Activated CD4-positive, alpha-beta T cell treated with anti-CD3 and anti-CD28 coated beads for 1 hour (primary cell): ENCODE measurements around the gene OR13C4.
"Not testable (repeated sequence)": the region's sequence is repeated elsewhere in the genome, so short reads cannot be mapped to it uniquely, and the experiment has no call there.

Experiments
- DNase-seq: peaks from one replicate; pipeline ENCODE4 v3.0.0-alpha.2; 2020

Gene OR13C4

GRCh38 chr9:104527109-104527508, at the start of gene OR13C4:
TSS of gene OR13C4 (minus strand) at chr9:104527209. CDS start at chr9:104527209, 0 bp downstream.
- DNase-seq, result no peak

GRCh38 chr9:104575456-104575855, 48.4 kb upstream of the OR13C4 start:
- no peak for DNase-seq

- no peak for DNase-seq
Observed at GRCh38 chr9:104572612-104573011, 45.6 kb upstream of the OR13C4 start.

GRCh38 chr9:104568868-104569267, 41.9 kb upstream of the OR13C4 start, which contains the start of gene OR13C8:
TSS of gene OR13C8 (plus strand) at chr9:104569168. CDS start at chr9:104569168, 0 bp downstream.
- no peak for DNase-seq

GRCh38 chr9:104564358-104564757, 37.3 kb upstream of the OR13C4 start:
- DNase-seq, result no peak

GRCh38 chr9:104556830-104557634, 30.0 kb upstream of the OR13C4 start:
- no peak for DNase-seq

- no peak for DNase-seq
Observed at GRCh38 chr9:104555521-104555920, 28.5 kb upstream of the OR13C4 start.

- no peak for DNase-seq
Observed at GRCh38 chr9:104553261-104553660, 26.3 kb upstream of the OR13C4 start.

GRCh38 chr9:104544644-104545043, 17.6 kb upstream of the OR13C4 start:
- no peak for DNase-seq

- DNase-seq, result no peak
Observed at GRCh38 chr9:104539275-104539674, 12.3 kb upstream of the OR13C4 start.

GRCh38 chr9:104536756-104537155, 9.7 kb upstream of the OR13C4 start, which contains the start of gene OR13C3:
TSS of gene OR13C3 (minus strand) at chr9:104536856. CDS start at chr9:104536723, 133 bp downstream.
- DNase-seq, result no peak

- DNase-seq, result not testable (repeated sequence)
Observed at GRCh38 chr9:104520241-104520640, 6.8 kb downstream of the OR13C4 start.

GRCh38 chr9:104514901-104515300, 12.1 kb downstream of the OR13C4 start:
- DNase-seq, result no peak

- DNase-seq, result no peak
Observed at GRCh38 chr9:104506565-104506964, 20.4 kb downstream of the OR13C4 start.

GRCh38 chr9:104503963-104504362, 23.0 kb downstream of the OR13C4 start, which contains the start of gene OR13F1:
TSS of gene OR13F1 (plus strand) at chr9:104504263. CDS start at chr9:104504263, 0 bp downstream.
- no peak for DNase-seq

GRCh38 chr9:104503440-104503839, 23.6 kb downstream of the OR13C4 start:
- DNase-seq, result no peak

GRCh38 chr9:104494808-104495207, 32.2 kb downstream of the OR13C4 start:
- no peak for DNase-seq

GRCh38 chr9:104485014-104485413, 42.0 kb downstream of the OR13C4 start:
- DNase-seq, result no peak

- no peak for DNase-seq
Observed at GRCh38 chr9:104482921-104483570, 44.0 kb downstream of the OR13C4 start.
